Adrenal gland (tissue), 12 donors: ENCODE data around the gene RNF128. TPM values are rescaled to one million over a fixed set of nuclear protein-coding genes. Genes with fewer than 3 reads are reported as not detected.

ENCODE experiments used
- DNase-seq, 7 donors: peaks; one replicate each; pipeline ENCODE4 v3.0.0-alpha.2; 2019 to 2020
- H3K27ac ChIP-seq, 5 donors: fragments of 200-600 bp; sonication (generic) in 4 of 5; 1 replicate in 3 of 5; 2 replicates in 2 of 5; pipeline versions ENCODE4 v1.5.1 to v1.8.0; 2016 to 2020; ENCODE audit warnings: mild to moderate bottlenecking in 1 of 5
- H3K27me3 ChIP-seq: fragments of 200-600 bp; 2 replicates; pipeline ENCODE4 v1.8.0; 2021
- H3K36me3 ChIP-seq, 2 donors: fragments of 200-600 bp; replicated peaks in 1 of 2; 1 replicate in 1 of 2; 2 replicates in 1 of 2; pipeline versions ENCODE4 v1.5.1 to v1.8.0; 2018 to 2022
- H3K4me1 ChIP-seq, 2 donors: fragments of 200-600 bp; replicated peaks in 1 of 2; 1 replicate in 1 of 2; 2 replicates in 1 of 2; pipeline versions ENCODE4 v1.5.1 to v1.8.0; 2018 to 2021
- H3K4me3 ChIP-seq, 4 donors: fragments of 200-600 bp; sonication (generic) in 3 of 4; one replicate each; pipeline ENCODE4 v1.5.1; 2016 to 2018
- H3K9me3 ChIP-seq, 3 donors: fragments of 200-600 bp; sonication (generic) in 1 of 3; replicated peaks in 1 of 3; 1 replicate in 2 of 3; 2 replicates in 1 of 3; pipeline versions ENCODE4 v1.5.1 to v1.8.0; 2016 to 2021
- POLR2A ChIP-seq, 2 donors: fragments of 450-650 bp; IDR thresholded peaks; one replicate each; pipeline ENCODE4 v1.6.1; 2017; ENCODE audit warnings: antibody characterized with exemption in 2 of 2, mild to moderate bottlenecking in 2 of 2, moderate library complexity in 1 of 2
- WGBS, 4 donors: extraction: QIAGEN DNeasy Blood & Tissue Kit in 2 of 4; methylation state at CpG; one replicate each; pipeline versions ENCODE4 v1.1.5 to v1.1.7; 2013 to 2017; 5-methylcytosine and 5-hydroxymethylcytosine counted together
- intact Hi-C, 2 donors: fragments of 100-400 bp; cut with DNase I; formaldehyde crosslinking; loops; one replicate each; pipeline versions ENCODE4 v1.14.1 to v1.15.0; 2022 to 2023
- polyA plus RNA-seq, 3 donors: library from polyadenylated mRNA; stranded (reverse); fragments of 200-250 nt in 2 of 3; fragments of 350-450 nt in 1 of 3; fragmentation: Illumina TruSeq in 1 of 3; extraction: RNeasy Lipid Tissue Mini Kit (QIAGEN cat#74804) in 1 of 3; gene quantifications; one replicate each; pipeline ENCODE4 v1.2.3, GENCODE V29; 2013 to 2014
- total RNA-seq, 9 donors: library from RNA; depleted of rRNA in 4 of 9; stranded (reverse); fragments of >200 nt in 4 of 9; fragments of 120-200 nt in 1 of 9; fragmentation: NEBNext Ultra II Directional in 1 of 9; extraction: Animal tissue kit (Norgen Biotek cat#: 25700) in 1 of 9; gene quantifications; one replicate each; pipeline versions ENCODE4 v1.1.0 to v1.2.4, GENCODE V29; 2013 to 2023
- TF ChIP-seq, protein P1 (sequence below), 6 experiments: fragments of 450-650 bp in 4 of 6; fragments of 200-600 bp in 2 of 6; sonication (generic) in 1 of 6; IDR thresholded peaks; 1 replicate in 5 of 6; 2 replicates in 1 of 6; pipeline versions ENCODE4 v1.5.1 to v1.8.0; 2016 to 2021; ENCODE audit warnings: antibody characterized with exemption in 6 of 6, mild to moderate bottlenecking in 2 of 6, moderate library complexity in 1 of 6
- donor health status: healthy with polysubstance abuse.
- donor health status: Bipolar disorder and iron deficiency.
- donor health status: DM: yes; HTN: yes; CAD: no.
- donor health status: DM: no; HTN: no; CAD: no.
- donor health status: DM: no; HTN: no; CAD: no.
- donor health status: DM: yes; HTN: yes; CAD: no.

Gene RNF128
- total and polyA plus RNA-seq, 12 donors: 7.2 to 97.3 (median 54.9) TPM

DNA sequence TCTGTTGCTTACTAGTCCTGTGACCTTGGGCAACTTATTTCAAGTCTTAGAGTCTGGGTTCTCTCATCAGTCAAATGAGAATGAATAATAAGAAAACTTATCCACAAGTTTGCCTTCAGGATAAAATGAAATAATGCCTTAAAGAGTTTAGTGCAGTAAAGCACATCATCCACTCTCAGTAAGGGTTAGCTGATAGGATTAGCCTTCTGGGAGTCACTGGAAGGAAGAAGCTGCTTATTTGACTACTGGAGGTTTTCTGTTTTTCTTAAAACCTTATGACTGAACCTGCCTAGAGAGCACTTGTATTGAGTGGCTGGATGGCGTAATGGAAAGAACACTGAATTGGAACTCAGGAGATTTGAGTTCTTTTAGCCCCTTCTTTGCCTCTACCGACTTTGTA lies 1.8 kb downstream of the RNF128 start:
- intact Hi-C loops: no loop called here
- Histone ChIP-seq H3K4me3 (peak overlapping the region in 1 of 4 donors; percentile 44), H3K4me1 (no peaks in the 10 kb centered on the region), H3K27me3 (peaks cover 21% of the 10 kb centered on the region), H3K9me3 (no peaks in the 10 kb centered on the region), H3K27ac (peak overlapping the region in 3 of 5 donors; percentile 47 to 87 (median 63)), H3K36me3 (no peaks in the 10 kb centered on the region)
- TF ChIP-seq, protein P1, sequence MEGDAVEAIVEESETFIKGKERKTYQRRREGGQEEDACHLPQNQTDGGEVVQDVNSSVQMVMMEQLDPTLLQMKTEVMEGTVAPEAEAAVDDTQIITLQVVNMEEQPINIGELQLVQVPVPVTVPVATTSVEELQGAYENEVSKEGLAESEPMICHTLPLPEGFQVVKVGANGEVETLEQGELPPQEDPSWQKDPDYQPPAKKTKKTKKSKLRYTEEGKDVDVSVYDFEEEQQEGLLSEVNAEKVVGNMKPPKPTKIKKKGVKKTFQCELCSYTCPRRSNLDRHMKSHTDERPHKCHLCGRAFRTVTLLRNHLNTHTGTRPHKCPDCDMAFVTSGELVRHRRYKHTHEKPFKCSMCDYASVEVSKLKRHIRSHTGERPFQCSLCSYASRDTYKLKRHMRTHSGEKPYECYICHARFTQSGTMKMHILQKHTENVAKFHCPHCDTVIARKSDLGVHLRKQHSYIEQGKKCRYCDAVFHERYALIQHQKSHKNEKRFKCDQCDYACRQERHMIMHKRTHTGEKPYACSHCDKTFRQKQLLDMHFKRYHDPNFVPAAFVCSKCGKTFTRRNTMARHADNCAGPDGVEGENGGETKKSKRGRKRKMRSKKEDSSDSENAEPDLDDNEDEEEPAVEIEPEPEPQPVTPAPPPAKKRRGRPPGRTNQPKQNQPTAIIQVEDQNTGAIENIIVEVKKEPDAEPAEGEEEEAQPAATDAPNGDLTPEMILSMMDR (IDR thresholded peaks at IDR 0.05): no peak
- TF ChIP-seq POLR2A (IDR thresholded peaks at IDR 0.05): peak in 1 of 2 donors; percentile 21
- 24 to 55% (median 48%) methylated on average over 2 of the region's 2 CpGs for WGBS, 4 donors
- DNase-seq: peak in 1 of 7 donors; percentile 8

GRCh38 chrX:106730401-106730800 lies 3.9 kb downstream of the RNF128 start:
- peak in 1 of 7 donors; percentile 29 for DNase-seq
- no peak for TF ChIP-seq POLR2A (IDR thresholded peaks at IDR 0.05)
- TF ChIP-seq, protein P1 (IDR thresholded peaks at IDR 0.05): no peak
- intact Hi-C loops: no loop called here
- Histone ChIP-seq H3K27ac (no peak overlapping the region), H3K36me3 (no peaks in the 10 kb centered on the region), H3K4me3 (peak overlapping the region in 1 of 4 donors; percentile 5), H3K27me3 (peaks cover 21% of the 10 kb centered on the region), H3K9me3 (no peaks in the 10 kb centered on the region), H3K4me1 (peaks cover 0 to under 1% of the 10 kb centered on the region in 2 donors)
- 39 to 50% (median 45%) methylated on average over 4 of the region's 4 CpGs for WGBS, 4 donors

GRCh38 chrX:106731590-106731989 lies 5.1 kb downstream of the RNF128 start:
- H3K4me1 ChIP-seq: peaks cover 0 to 8% of the 10 kb centered on the region in 2 donors
- H3K4me3 ChIP-seq: no peak overlapping the region
- intact Hi-C loops: no loop called here
- H3K27me3 ChIP-seq: peaks cover 14% of the 10 kb centered on the region
- no peaks in the 10 kb centered on the region for H3K36me3 ChIP-seq
- TF ChIP-seq, protein P1 (IDR thresholded peaks at IDR 0.05): no peak
- TF ChIP-seq POLR2A (IDR thresholded peaks at IDR 0.05): no peak
- no peak for DNase-seq
- H3K27ac ChIP-seq: no peak overlapping the region
- H3K9me3 ChIP-seq: no peaks in the 10 kb centered on the region

- H3K4me3 ChIP-seq: no peak overlapping the region
- no peaks in the 10 kb centered on the region for H3K36me3 ChIP-seq
- peak in 1 of 7 donors; percentile 11 for DNase-seq
- H3K27ac ChIP-seq: peak overlapping the region in 2 of 5 donors; percentile 8 to 58
- 43 to 64% (median 56%) methylated on average over 3 of the region's 3 CpGs for WGBS, 4 donors
- no peaks in the 10 kb centered on the region for H3K27me3 ChIP-seq
- intact Hi-C loops: no loop called here
- H3K9me3 ChIP-seq: no peaks in the 10 kb centered on the region
- no peak for TF ChIP-seq POLR2A (IDR thresholded peaks at IDR 0.05)
- TF ChIP-seq, protein P1 (IDR thresholded peaks at IDR 0.05): no peak
- H3K4me1 ChIP-seq: peaks cover 0 to 8% of the 10 kb centered on the region in 2 donors
Measured at GRCh38 chrX:106734827-106735226, 8.3 kb downstream of the RNF128 start.
